H1 (cell line): Measurements from ENCODE around the gene FMNL2. TPM values are rescaled to one million over a fixed set of nuclear protein-coding genes. Genes with fewer than 3 reads are reported as not detected.

Experiments used
- CTCF ChIA-PET: fragments of 300-600 bp; sonication (Branson Sonifier 250); formaldehyde crosslinking; loops from one replicate; lab custom pipeline; 2021; ENCODE audit not compliant: partially characterized antibody; lab: Charles Lee
- POLR2A ChIA-PET: fragments of 300-600 bp; sonication (Branson Sonifier 250); formaldehyde crosslinking; loops from one replicate; lab custom pipeline; 2021; ENCODE audit warnings: inconsistent platforms; ENCODE audit not compliant: partially characterized antibody; lab: Charles Lee
- DNase-seq, 2 experiments: peaks; one replicate each; pipeline versions ENCODE4 v3.0.0 to v3.0.0-alpha.2; 2010 to 2022; ENCODE audit warnings: low spot score in 2 of 2, low read depth in 1 of 2, mixed read lengths in 1 of 2
- FAIRE-seq: peaks from 2 replicates; lab custom pipeline; 2011; peaks lifted over from hg19 to GRCh38; lab: Jason Lieb, UNC
- H2AFZ ChIP-seq: 2 replicates; pipeline ENCODE4 v1.8.1; 2012; ENCODE audit warnings: low read length, inconsistent platforms
- H2AK5ac ChIP-seq: 2 replicates; pipeline ENCODE4 v1.6.1; 2013; ENCODE audit warnings: low read depth, low read length
- H2BK120ac ChIP-seq: replicated peaks from 2 replicates; pipeline ENCODE3; 2013; ENCODE audit warnings: low read depth, low read length, inconsistent platforms
- H2BK12ac ChIP-seq: 2 replicates; pipeline ENCODE4 v1.6.1; 2013; ENCODE audit warnings: low read depth, low read length
- H2BK15ac ChIP-seq: 2 replicates; pipeline ENCODE4 v1.6.1; 2013; ENCODE audit warnings: low read length
- H2BK20ac ChIP-seq: 2 replicates; pipeline ENCODE4 v1.6.1; 2013; ENCODE audit warnings: low read length
- H2BK5ac ChIP-seq: 2 replicates; pipeline ENCODE4 v1.6.1; 2013; ENCODE audit warnings: low read depth, low read length
- H3K14ac ChIP-seq: 2 replicates; pipeline ENCODE4 v1.6.1; 2013; ENCODE audit warnings: inconsistent platforms; ENCODE audit not compliant: insufficient read length
- H3K18ac ChIP-seq: 2 replicates; pipeline ENCODE4 v1.6.1; 2013; ENCODE audit warnings: low read length; ENCODE audit errors: extremely low read depth
- H3K23ac ChIP-seq: 2 replicates; pipeline ENCODE4 v1.6.1; 2013; ENCODE audit warnings: inconsistent platforms; ENCODE audit not compliant: insufficient read length
- H3K23me2 ChIP-seq: 2 replicates; pipeline ENCODE4 v1.6.1; 2013; ENCODE audit warnings: low read depth, low read length
- H3K27ac ChIP-seq: 2 replicates; pipeline ENCODE4 v1.6.1; 2011; ENCODE audit warnings: low read depth, low read length, inconsistent platforms
- H3K27me3 ChIP-seq, 4 experiments: replicated peaks in 1 of 4; 1 replicate in 1 of 4; 2 replicates in 3 of 4; pipeline versions ENCODE4 v1.6.1 to v1.8.1; 2011 to 2013; ENCODE audit warnings: low read length in 3 of 4, mild to moderate bottlenecking in 3 of 4, inconsistent platforms in 2 of 4, mixed read lengths in 2 of 4, moderate library complexity in 1 of 4; ENCODE audit not compliant: control insufficient read depth in 3 of 4, insufficient read depth in 3 of 4; ENCODE audit errors: extremely low read depth in 1 of 4
- H3K36me3 ChIP-seq, 4 experiments: 2 replicates each; pipeline versions ENCODE4 v1.6.1 to v1.8.1; 2011 to 2013; ENCODE audit warnings: mild to moderate bottlenecking in 4 of 4, low read length in 3 of 4, moderate library complexity in 2 of 4, control low read depth in 1 of 4, inconsistent platforms in 1 of 4; ENCODE audit not compliant: insufficient read depth in 4 of 4, control insufficient read depth in 2 of 4
- H3K4ac ChIP-seq: replicated peaks from 2 replicates; pipeline ENCODE3; 2013; ENCODE audit warnings: low read length, low read depth, mixed read lengths, inconsistent platforms; ENCODE audit not compliant: insufficient read length
- H3K4me1 ChIP-seq, 4 experiments: replicated peaks in 1 of 4; 1 replicate in 1 of 4; 2 replicates in 3 of 4; pipeline versions ENCODE4 v1.6.1 to v1.8.1; 2011 to 2013; ENCODE audit warnings: low read length in 3 of 4, inconsistent platforms in 2 of 4, mixed read lengths in 1 of 4; ENCODE audit not compliant: insufficient read depth in 4 of 4, control insufficient read depth in 3 of 4
- H3K4me2 ChIP-seq, 2 experiments: 2 replicates each; pipeline versions ENCODE4 v1.6.1 to v1.8.1; 2011 to 2013; ENCODE audit warnings: low read depth in 2 of 2, low read length in 2 of 2, control low read depth in 1 of 2, inconsistent platforms in 1 of 2, mild to moderate bottlenecking in 1 of 2; ENCODE audit not compliant: insufficient read depth in 1 of 2
- H3K4me3 ChIP-seq, 4 experiments: fragments of 200-600, 300-600 bp in 1 of 4; sonication (generic), shearing (Covaris generic), sonication (Bioruptor Twin) in 1 of 4; 2 replicates each; pipeline versions ENCODE4 v1.5.1 to v1.8.1; 2011 to 2016; ENCODE audit warnings: low read length in 4 of 4, low read depth in 3 of 4, control low read depth in 2 of 4, inconsistent platforms in 2 of 4, mild to moderate bottlenecking in 2 of 4, mixed read lengths in 1 of 4, moderate library complexity in 1 of 4; ENCODE audit not compliant: insufficient read depth in 2 of 4; ENCODE audit errors: extremely low read depth in 1 of 4
- H3K56ac ChIP-seq: replicated peaks from 2 replicates; pipeline ENCODE3; 2013; ENCODE audit warnings: low read depth, mild to moderate bottlenecking, mixed read lengths, low read length, inconsistent platforms; ENCODE audit not compliant: insufficient read length
- H3K79me1 ChIP-seq: 2 replicates; pipeline ENCODE4 v1.6.1; 2013; ENCODE audit warnings: low read depth, low read length, control low read depth
- H3K79me2 ChIP-seq, 2 experiments: 2 replicates each; pipeline versions ENCODE4 v1.6.1 to v1.8.1; 2012 to 2013; ENCODE audit warnings: low read length in 2 of 2, mild to moderate bottlenecking in 2 of 2, inconsistent platforms in 1 of 2; ENCODE audit not compliant: insufficient read depth in 2 of 2, control insufficient read depth in 1 of 2
- H3K9ac ChIP-seq, 4 experiments: replicated peaks in 1 of 4; 1 replicate in 1 of 4; 2 replicates in 3 of 4; pipeline versions ENCODE4 v1.6.1 to v1.8.1; 2011 to 2013; ENCODE audit warnings: low read depth in 3 of 4, low read length in 3 of 4, control low read depth in 2 of 4, mild to moderate bottlenecking in 2 of 4, moderate library complexity in 2 of 4, inconsistent platforms in 1 of 4; ENCODE audit errors: extremely low read depth in 1 of 4
- H3K9me3 ChIP-seq, 2 experiments: 2 replicates each; pipeline versions ENCODE4 v1.6.1 to v1.8.1; 2012 to 2013; ENCODE audit warnings: mild to moderate bottlenecking in 2 of 2, moderate library complexity in 2 of 2, control low read depth in 1 of 2, inconsistent platforms in 1 of 2, low read depth in 1 of 2, low read length in 1 of 2, mixed read lengths in 1 of 2; ENCODE audit not compliant: insufficient read depth in 2 of 2
- H4K20me1 ChIP-seq, 2 experiments: replicated peaks in 1 of 2; 2 replicates each; pipeline versions ENCODE3 to v1.8.1; 2011 to 2013; ENCODE audit warnings: inconsistent platforms in 2 of 2, low read length in 2 of 2, mild to moderate bottlenecking in 1 of 2; ENCODE audit not compliant: insufficient read depth in 2 of 2, control insufficient read depth in 1 of 2
- H4K5ac ChIP-seq: 2 replicates; pipeline ENCODE4 v1.6.1; 2013; ENCODE audit warnings: low read length, low read depth, mixed read lengths, inconsistent platforms; ENCODE audit not compliant: insufficient read length
- H4K8ac ChIP-seq: 2 replicates; pipeline ENCODE4 v1.8.0; 2013; ENCODE audit warnings: mild to moderate bottlenecking, moderate library complexity, low read length, inconsistent platforms; ENCODE audit not compliant: insufficient read depth; ENCODE audit errors: extremely low read depth
- H4K91ac ChIP-seq: replicated peaks from 2 replicates; pipeline ENCODE3; 2013; ENCODE audit warnings: low read length, mixed read lengths, inconsistent platforms; ENCODE audit not compliant: insufficient read length
- NANOG ChIP-seq: IDR thresholded peaks from 2 replicates; pipeline ENCODE4 v1.6.1; 2011; ENCODE audit warnings: low read length, low read depth, mild to moderate bottlenecking, inconsistent platforms; ENCODE audit not compliant: insufficient read depth, poor library complexity, severe bottlenecking
- RXRA ChIP-seq: IDR thresholded peaks from 2 replicates; pipeline ENCODE4 v1.6.1; 2011; ENCODE audit warnings: low read depth, mild to moderate bottlenecking, low read length, moderate library complexity; ENCODE audit not compliant: insufficient read depth
- SIRT6 ChIP-seq: IDR thresholded peaks from one replicate; pipeline ENCODE4 v1.7.1; 2012; ENCODE audit warnings: low read length, inconsistent platforms
- SIX5 ChIP-seq: IDR thresholded peaks from 2 replicates; pipeline ENCODE4 v1.6.1; 2011; ENCODE audit warnings: mild to moderate bottlenecking, low read depth, low read length
- SP4 ChIP-seq: IDR thresholded peaks from 2 replicates; pipeline ENCODE4 v1.6.1; 2012; ENCODE audit warnings: low read length, inconsistent platforms
- SUZ12 ChIP-seq: fragments of 200-600 bp; sonication (generic); IDR thresholded peaks from 2 replicates; pipeline ENCODE4 v1.6.1; 2012; ENCODE audit warnings: mild to moderate bottlenecking, inconsistent platforms, low read length, moderate library complexity, mixed read lengths
- TAF7 ChIP-seq: optimal IDR thresholded peaks from 2 replicates; pipeline ENCODE3; 2011; ENCODE audit warnings: low read depth, mild to moderate bottlenecking, inconsistent platforms, low read length, moderate library complexity, borderline replicate concordance
- TBP ChIP-seq: IDR thresholded peaks from 2 replicates; pipeline ENCODE4 v1.6.1; 2011; ENCODE audit warnings: low read depth, low read length, improper control_type of control experiment
- WGBS, 2 experiments: shearing (Covaris generic) in 1 of 2; methylation state at CpG; one replicate each; pipeline versions ENCODE4 v1.1.6 to v1.1.7; 2013 to 2015; ENCODE audit warnings: low lambda C conversion rate in 2 of 2, mixed read lengths in 2 of 2, inconsistent platforms in 1 of 2, low coverage in 1 of 2, missing lambda C conversion rate in 1 of 2; ENCODE audit not compliant: insufficient replicate concordance in 2 of 2, insufficient coverage in 1 of 2, insufficient read length in 1 of 2; ENCODE audit errors: extremely low coverage in 1 of 2, missing lambda C conversion rate in 1 of 2; 5-methylcytosine and 5-hydroxymethylcytosine counted together
- polyA plus RNA-seq, 7 experiments: library from polyadenylated mRNA; depleted of rRNA in 3 of 7; stranded (reverse) in 5 of 7; unstranded in 2 of 7; fragments of >200 nt in 5 of 7; fragments of 200-250 nt in 2 of 7; gene quantifications; 1 replicate in 5 of 7; 2 replicates in 1 of 7; 4 replicates in 1 of 7; pipeline versions ENCODE4 v1.2.1 to v1.2.3, GENCODE V29; 2011 to 2013; ENCODE audit warnings: missing spikeins in 2 of 7, mixed read lengths in 2 of 7
- total RNA-seq: library from RNA; stranded (reverse); fragmentation: NEBNext Ultra II Directional; extraction: Animal tissue kit (Norgen Biotek cat#: 25700); gene quantifications from 2 replicates; pipeline ENCODE4 v1.2.1, GENCODE V29; 2021

The FMNL2 gene
- total and polyA plus RNA-seq, 2 of the 8 experiments (the other 6 are each of a cell fraction or from before 2014, with no cell fraction given), result 15.5 to 45.1 TPM

GRCh38 chr2:152319822-152320570, 15.0 kb upstream of the FMNL2 start:
- Histone ChIP-seq H2BK5ac (no peak overlapping the region), H2BK12ac (no peak overlapping the region), H3K4ac (no peak overlapping the region), H3K14ac (no peak overlapping the region), H3K4me3 (no peak overlapping the region), H4K20me1 (no peaks in the 10 kb centered on the region), H3K18ac (no peak overlapping the region), H2AK5ac (no peak overlapping the region), H4K8ac (no peak overlapping the region), H3K36me3 (no peaks in the 10 kb centered on the region), H4K91ac (no peak overlapping the region), H4K5ac (no peak overlapping the region), H3K9ac (no peak overlapping the region), H2AFZ (no peak overlapping the region), H3K4me2 (no peak overlapping the region), H3K27ac (no peak overlapping the region), H3K27me3 (no peaks in the 10 kb centered on the region), H3K4me1 (no peaks in the 10 kb centered on the region), H3K56ac (no peak overlapping the region), H3K79me2 (no peaks in the 10 kb centered on the region), H3K23ac (no peak overlapping the region), H2BK15ac (no peak overlapping the region), H2BK20ac (no peak overlapping the region), H2BK120ac (no peak overlapping the region), H3K23me2 (no peaks in the 10 kb centered on the region), H3K9me3 (no peaks in the 10 kb centered on the region), H3K79me1 (no peaks in the 10 kb centered on the region)
- DNase-seq (no peak), FAIRE-seq (no peak)
- CTCF ChIA-PET, result interaction anchor here (1.9 kb wide), 1 partner anchor 17 kb away, joined by 4 read pairs; no protein-coding TSS in a partner anchor
- POLR2A ChIA-PET, result interaction anchor here (2.2 kb wide), 1 partner anchor 15 kb away, joined by 5 read pairs; the partner anchor contains the start of gene FMNL2
- WGBS, 2 experiments, result 90% methylated on average over 3 of the region's 3 CpGs; no CpG with 5 or more reads in 1 of the 2 experiments
- TF ChIP-seq NANOG (no peak), TAF7 (no peak), SIX5 (no peak), SIRT6 (no peak), RXRA (no peak), SUZ12 (no peak), SP4 (no peak), TBP (no peak)
